GM04503 (cell line): ENCODE measurements around the gene HES5.
"Not testable (repeated sequence)": the region's sequence is repeated elsewhere in the genome, so short reads cannot be mapped to it uniquely, and the experiment has no call there.

Experiments used
- DNase-seq: peaks from one replicate; pipeline ENCODE4 v3.0.0-alpha.2; 2012; ENCODE audit warnings: low read depth

The HES5 gene

GRCh38 chr1:2529784-2530512, at the start of gene HES5:
Gene HES5 (minus strand): TSS chr1:2530263. CDS start chr1:2530164, 99 bp downstream.
- no peak for DNase-seq

GRCh38 chr1:2578758-2579118, 48.7 kb upstream of the HES5 start:
- DNase-seq = no peak

GRCh38 chr1:2577565-2578075, 47.6 kb upstream of the HES5 start:
- DNase-seq = not testable (repeated sequence)

- no peak for DNase-seq
These were observed 46.0 kb upstream of the HES5 start for GRCh38 chr1:2575801-2576663.

GRCh38 chr1:2574350-2574749, 44.3 kb upstream of the HES5 start:
- DNase-seq = no peak

GRCh38 chr1:2573250-2573920, 43.3 kb upstream of the HES5 start:
- DNase-seq = no peak

GRCh38 chr1:2571348-2571747, 41.3 kb upstream of the HES5 start:
- no peak for DNase-seq

- DNase-seq = no peak
These were observed 40.3 kb upstream of the HES5 start for GRCh38 chr1:2570332-2570731.

GRCh38 chr1:2569703-2570102, 39.6 kb upstream of the HES5 start:
- not testable (repeated sequence) for DNase-seq

- no peak for DNase-seq
These were observed 39.0 kb upstream of the HES5 start for GRCh38 chr1:2569060-2569459.

- not testable (repeated sequence) for DNase-seq
These were observed 38.2 kb upstream of the HES5 start for GRCh38 chr1:2568187-2568816.

GRCh38 chr1:2567083-2567679, 37.1 kb upstream of the HES5 start:
- no peak for DNase-seq

GRCh38 chr1:2566101-2567045, 36.3 kb upstream of the HES5 start:
- DNase-seq = no peak

GRCh38 chr1:2564815-2565374, 34.8 kb upstream of the HES5 start:
- no peak for DNase-seq

GRCh38 chr1:2564006-2564814, 34.1 kb upstream of the HES5 start:
- no peak for DNase-seq

- DNase-seq = no peak
These were observed 33.1 kb upstream of the HES5 start for GRCh38 chr1:2563205-2563604.

- no peak for DNase-seq
These were observed 32.1 kb upstream of the HES5 start for GRCh38 chr1:2561898-2562895.

GRCh38 chr1:2561446-2561845, 31.4 kb upstream of the HES5 start:
- no peak for DNase-seq
